GM12878 (cell line): Measurements from ENCODE around the gene SERPINB5. TPM values are rescaled to one million over a fixed set of nuclear protein-coding genes. Genes with fewer than 3 reads are reported as not detected.

Source experiments
- ASH2L ChIP-seq: fragments of 300-600, 200-600 bp; sonication (generic); IDR thresholded peaks from 2 replicates; pipeline ENCODE4 v1.6.1; 2017; ENCODE audit warnings: low read depth, mild to moderate bottlenecking, borderline replicate concordance
- BRCA1 ChIP-seq: IDR thresholded peaks from 2 replicates; pipeline ENCODE4 v1.6.1; 2011; ENCODE audit warnings: low read depth, low read length, improper control_type of control experiment
- CBFB ChIP-seq: IDR thresholded peaks from 2 replicates; pipeline ENCODE4 v1.6.1; 2016; ENCODE audit warnings: antibody characterized with exemption, low read depth
- EED ChIP-seq: sonication (generic); IDR thresholded peaks from 2 replicates; pipeline ENCODE4 v1.6.1; 2016; ENCODE audit warnings: antibody characterized with exemption, low read depth
- FOXM1 ChIP-seq: IDR thresholded peaks from 2 replicates; pipeline ENCODE4 v1.6.1; 2012; ENCODE audit warnings: low read depth, mild to moderate bottlenecking, inconsistent platforms, low read length, moderate library complexity
- IRF3 ChIP-seq: fragments of 450-650 bp; IDR thresholded peaks from 2 replicates; pipeline ENCODE4 v1.6.1; 2014; ENCODE audit warnings: mild to moderate bottlenecking
- JUND ChIP-seq: IDR thresholded peaks from 2 replicates; pipeline ENCODE4 v1.6.1; 2012; ENCODE audit warnings: low read depth, mild to moderate bottlenecking, low read length, improper control_type of control experiment, moderate library complexity
- KDM1A ChIP-seq: fragments of 200-600 bp; sonication (generic); IDR thresholded peaks from 2 replicates; pipeline ENCODE4 v1.6.1; 2016; ENCODE audit warnings: borderline replicate concordance
- KLF5 ChIP-seq: fragments of 450-650 bp; IDR thresholded peaks from 2 replicates; pipeline ENCODE4 v1.6.1; 2014; ENCODE audit warnings: mild to moderate bottlenecking; ENCODE audit not compliant: partially characterized antibody
- RFX5 ChIP-seq: IDR thresholded peaks from 2 replicates; pipeline ENCODE4 v1.6.1; 2011; ENCODE audit warnings: low read depth, low read length, improper control_type of control experiment
- STAT3 ChIP-seq: IDR thresholded peaks from 2 replicates; pipeline ENCODE4 v1.6.1; 2011; ENCODE audit warnings: low read depth, low read length, improper control_type of control experiment
- TCF3 ChIP-seq: IDR thresholded peaks from 2 replicates; pipeline ENCODE4 v1.6.1; 2012; ENCODE audit warnings: low read depth, mild to moderate bottlenecking, low read length, borderline replicate concordance; ENCODE audit not compliant: insufficient read depth
- TCF7 ChIP-seq: IDR thresholded peaks from 2 replicates; pipeline ENCODE4 v1.6.1; 2014; ENCODE audit warnings: antibody characterized with exemption, borderline replicate concordance
- polyA plus RNA-seq, 11 experiments: library from polyadenylated mRNA; depleted of rRNA in 4 of 11; unstranded in 6 of 11; stranded (reverse) in 5 of 11; fragments of >200 nt; fragmentation: Nextera tagmentation in 4 of 11; fragmentation: Illumina TruSeq in 1 of 11; extraction: Ambion mirVana in 4 of 11; extraction: Trizol in 1 of 11; gene quantifications; 1 replicate in 1 of 11; 2 replicates in 10 of 11; pipeline versions ENCODE4 v1.2.1 to v1.2.3, GENCODE V29; 2011 to 2016; ENCODE audit warnings: inconsistent platforms in 2 of 11, missing spikeins in 2 of 11, low read depth in 1 of 11
- total RNA-seq, 4 experiments: library from RNA; depleted of rRNA in 3 of 4; stranded (reverse); fragments of >200 nt in 3 of 4; fragmentation: Illumina TruSeq in 1 of 4; extraction: Trizol in 1 of 4; gene quantifications; 2 replicates each; pipeline versions ENCODE4 v1.2.1 to v1.2.3, GENCODE V29; 2013 to 2021
- TF ChIP-seq, protein P1 (sequence below): fragments of 450-650 bp; formaldehyde crosslinking; IDR thresholded peaks from 2 replicates; pipeline ENCODE4 v1.4.0; 2020; ENCODE audit warnings: mild to moderate bottlenecking, moderate library complexity

Gene SERPINB5
- total and polyA plus RNA-seq, 10 of the 15 experiments (the other 5 are each of a cell fraction or from before 2014, with no cell fraction given): 0.03 to 0.04 TPM; not detected in 8

DNA sequence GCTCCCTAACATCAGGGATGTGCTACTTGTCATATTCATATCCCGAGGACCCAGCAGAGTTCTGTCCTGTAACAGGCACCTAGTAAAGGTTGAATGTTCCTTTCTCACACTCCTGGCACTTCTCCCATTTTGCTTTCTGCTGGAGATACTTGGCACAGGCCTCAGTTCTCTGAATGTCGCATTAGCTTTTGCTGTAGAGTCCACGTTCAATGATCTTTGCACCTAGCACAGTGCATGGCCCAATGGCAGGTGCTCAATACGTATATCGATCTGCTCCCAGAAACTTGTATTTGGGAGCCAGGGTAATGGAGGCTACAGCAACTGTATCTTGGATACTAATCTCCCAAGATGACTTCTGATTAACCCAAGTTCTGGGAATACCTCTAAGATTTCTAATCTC is 29.7 kb upstream of the SERPINB5 start (continued):
- TF ChIP-seq STAT3 (no peak), TCF7 (no peak), ASH2L (no peak), KDM1A (no peak), BRCA1 (no peak), FOXM1 (no peak), RFX5 (no peak), CBFB (no peak), JUND (no peak), IRF3 (no peak), EED (no peak), TCF3 (no peak), KLF5 (no peak)
- TF ChIP-seq, protein P1, sequence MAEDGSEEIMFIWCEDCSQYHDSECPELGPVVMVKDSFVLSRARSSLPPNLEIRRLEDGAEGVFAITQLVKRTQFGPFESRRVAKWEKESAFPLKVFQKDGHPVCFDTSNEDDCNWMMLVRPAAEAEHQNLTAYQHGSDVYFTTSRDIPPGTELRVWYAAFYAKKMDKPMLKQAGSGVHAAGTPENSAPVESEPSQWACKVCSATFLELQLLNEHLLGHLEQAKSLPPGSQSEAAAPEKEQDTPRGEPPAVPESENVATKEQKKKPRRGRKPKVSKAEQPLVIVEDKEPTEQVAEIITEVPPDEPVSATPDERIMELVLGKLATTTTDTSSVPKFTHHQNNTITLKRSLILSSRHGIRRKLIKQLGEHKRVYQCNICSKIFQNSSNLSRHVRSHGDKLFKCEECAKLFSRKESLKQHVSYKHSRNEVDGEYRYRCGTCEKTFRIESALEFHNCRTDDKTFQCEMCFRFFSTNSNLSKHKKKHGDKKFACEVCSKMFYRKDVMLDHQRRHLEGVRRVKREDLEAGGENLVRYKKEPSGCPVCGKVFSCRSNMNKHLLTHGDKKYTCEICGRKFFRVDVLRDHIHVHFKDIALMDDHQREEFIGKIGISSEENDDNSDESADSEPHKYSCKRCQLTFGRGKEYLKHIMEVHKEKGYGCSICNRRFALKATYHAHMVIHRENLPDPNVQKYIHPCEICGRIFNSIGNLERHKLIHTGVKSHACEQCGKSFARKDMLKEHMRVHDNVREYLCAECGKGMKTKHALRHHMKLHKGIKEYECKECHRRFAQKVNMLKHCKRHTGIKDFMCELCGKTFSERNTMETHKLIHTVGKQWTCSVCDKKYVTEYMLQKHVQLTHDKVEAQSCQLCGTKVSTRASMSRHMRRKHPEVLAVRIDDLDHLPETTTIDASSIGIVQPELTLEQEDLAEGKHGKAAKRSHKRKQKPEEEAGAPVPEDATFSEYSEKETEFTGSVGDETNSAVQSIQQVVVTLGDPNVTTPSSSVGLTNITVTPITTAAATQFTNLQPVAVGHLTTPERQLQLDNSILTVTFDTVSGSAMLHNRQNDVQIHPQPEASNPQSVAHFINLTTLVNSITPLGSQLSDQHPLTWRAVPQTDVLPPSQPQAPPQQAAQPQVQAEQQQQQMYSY (CRISPR knock-in tag): no peak
